DOHH2 (cell line): ENCODE measurements around the gene PYCR2.
"Not testable (repeated sequence)": the region's sequence is repeated elsewhere in the genome, so short reads cannot be mapped to it uniquely, and the experiment has no call there.

ENCODE experiments used
- H3F3A ChIP-seq: fragments of 200-600 bp; sonication (generic), shearing (Covaris generic); 2 replicates; pipeline ENCODE4 v1.6.0; 2016; ENCODE audit warnings: antibody characterized with exemption, mild to moderate bottlenecking; ENCODE audit not compliant: control insufficient read depth, insufficient read depth
- H3K27ac ChIP-seq: fragments of 200-600 bp; sonication (generic); 2 replicates; pipeline ENCODE4 v1.5.1; 2014; ENCODE audit warnings: low read depth, mild to moderate bottlenecking, low read length, moderate library complexity
- H3K27me3 ChIP-seq: fragments of 200-600 bp; sonication (generic); 2 replicates; pipeline ENCODE4 v1.6.1; 2014; ENCODE audit warnings: mild to moderate bottlenecking, low read length, mixed read lengths; ENCODE audit not compliant: control insufficient read depth
- H3K36me3 ChIP-seq: fragments of 200-600 bp; sonication (generic); 2 replicates; pipeline ENCODE4 v1.6.1; 2014; ENCODE audit warnings: mild to moderate bottlenecking, low read length, moderate library complexity, mixed read lengths; ENCODE audit not compliant: control insufficient read depth
- H3K4me1 ChIP-seq: fragments of 200-600 bp; sonication (generic); 2 replicates; pipeline ENCODE4 v1.6.1; 2014; ENCODE audit warnings: mild to moderate bottlenecking, low read length, mixed read lengths; ENCODE audit not compliant: control insufficient read depth
- H3K4me2 ChIP-seq: fragments of 200-600 bp; sonication (generic); 2 replicates; pipeline ENCODE4 v1.6.0; 2014; ENCODE audit warnings: mild to moderate bottlenecking, low read length, moderate library complexity
- H3K4me3 ChIP-seq: fragments of 200-600 bp; sonication (generic); 2 replicates; pipeline ENCODE4 v1.5.1; 2014; ENCODE audit warnings: mild to moderate bottlenecking, low read length, mixed read lengths
- H3K79me2 ChIP-seq: fragments of 200-600 bp; sonication (generic); 2 replicates; pipeline ENCODE4 v1.6.1; 2014; ENCODE audit warnings: mild to moderate bottlenecking, low read length, mixed read lengths; ENCODE audit not compliant: control insufficient read depth
- H3K9me2 ChIP-seq: fragments of 200-600 bp; sonication (generic); replicated peaks from 2 replicates; pipeline ENCODE4 v1.6.1; 2014; ENCODE audit warnings: mild to moderate bottlenecking, low read length, mixed read lengths; ENCODE audit not compliant: control insufficient read depth
- H3K9me3 ChIP-seq: fragments of 200-600 bp; sonication (generic); 2 replicates; pipeline ENCODE4 v1.6.1; 2014; ENCODE audit warnings: antibody characterized with exemption, low read length, mixed read lengths; ENCODE audit not compliant: control insufficient read depth, insufficient read depth
- H4K20me1 ChIP-seq: fragments of 200-600 bp; sonication (generic); 2 replicates; pipeline ENCODE4 v1.6.0; 2014; ENCODE audit warnings: low read depth, mild to moderate bottlenecking, antibody characterized with exemption, low read length, moderate library complexity; ENCODE audit not compliant: control insufficient read depth, insufficient read depth
- EZH2phosphoT487 ChIP-seq: fragments of 200-600 bp; sonication (generic); IDR thresholded peaks from 2 replicates; pipeline ENCODE4 v1.6.1; 2017; ENCODE audit warnings: borderline replicate concordance, mild to moderate bottlenecking, antibody characterized with exemption, low read length, moderate library complexity, mixed read lengths
- TF ChIP-seq, protein P1 (sequence below): fragments of 200-600 bp; sonication (generic); IDR thresholded peaks from one replicate; pipeline ENCODE4 v1.5.1; 2014; ENCODE audit warnings: antibody characterized with exemption, mild to moderate bottlenecking, low read depth, low read length; ENCODE audit not compliant: poor library complexity, severe bottlenecking

The PYCR2 gene

DNA sequence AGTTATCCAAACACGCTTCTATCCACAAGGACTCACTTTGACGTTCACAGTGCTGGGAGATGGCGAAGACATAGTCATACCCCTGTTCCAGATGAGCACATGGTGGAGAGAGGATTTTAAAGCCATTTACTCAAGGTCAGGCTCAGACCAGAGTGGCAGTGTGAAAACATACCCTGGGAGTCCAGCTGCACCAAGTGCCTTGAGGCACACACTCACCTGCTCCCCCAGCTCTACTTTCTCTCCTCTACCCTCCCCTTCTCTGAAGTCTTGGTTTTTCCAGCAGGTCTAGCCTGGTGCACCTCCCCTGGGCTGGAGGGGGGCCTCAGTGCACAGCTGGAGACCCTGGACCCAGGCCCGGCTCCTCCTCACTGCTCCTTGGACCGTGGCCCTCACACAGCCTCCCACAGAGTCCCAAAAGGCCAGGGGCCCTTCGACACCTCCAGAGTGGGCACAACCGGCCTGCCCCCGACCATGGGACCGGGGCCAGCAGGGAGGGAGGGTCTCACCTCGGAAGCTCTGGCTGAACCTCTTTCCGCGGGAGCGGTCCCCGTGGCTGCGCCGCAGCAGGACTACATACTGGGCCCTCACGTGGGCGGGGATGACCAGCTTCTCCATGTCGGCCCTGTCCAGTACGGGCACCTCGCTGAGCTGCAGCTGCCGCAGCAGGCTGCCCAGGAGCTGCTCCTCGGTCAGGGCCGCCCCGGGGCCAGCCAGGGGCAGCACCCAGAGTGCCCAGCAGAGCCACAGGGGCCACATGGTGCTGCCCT, 16.5 kb upstream of the PYCR2 start:
- Histone ChIP-seq H3K4me2 (no peak overlapping the region), H3K79me2 (no peaks in the 10 kb centered on the region), H3F3A (no peaks in the 10 kb centered on the region), H3K36me3 (peaks cover 8% of the 10 kb centered on the region; the same call in 1 of the 2 replicates), H4K20me1 (no peaks in the 10 kb centered on the region), H3K9me2 (no peaks in the 10 kb centered on the region), H3K9me3 (no peaks in the 10 kb centered on the region), H3K27me3 (no peaks in the 10 kb centered on the region; the same call in 1 of the 2 replicates), H3K4me3 (no peak overlapping the region), H3K4me1 (peaks cover 36% of the 10 kb centered on the region), H3K27ac (no peak overlapping the region)
- TF ChIP-seq, protein P1, sequence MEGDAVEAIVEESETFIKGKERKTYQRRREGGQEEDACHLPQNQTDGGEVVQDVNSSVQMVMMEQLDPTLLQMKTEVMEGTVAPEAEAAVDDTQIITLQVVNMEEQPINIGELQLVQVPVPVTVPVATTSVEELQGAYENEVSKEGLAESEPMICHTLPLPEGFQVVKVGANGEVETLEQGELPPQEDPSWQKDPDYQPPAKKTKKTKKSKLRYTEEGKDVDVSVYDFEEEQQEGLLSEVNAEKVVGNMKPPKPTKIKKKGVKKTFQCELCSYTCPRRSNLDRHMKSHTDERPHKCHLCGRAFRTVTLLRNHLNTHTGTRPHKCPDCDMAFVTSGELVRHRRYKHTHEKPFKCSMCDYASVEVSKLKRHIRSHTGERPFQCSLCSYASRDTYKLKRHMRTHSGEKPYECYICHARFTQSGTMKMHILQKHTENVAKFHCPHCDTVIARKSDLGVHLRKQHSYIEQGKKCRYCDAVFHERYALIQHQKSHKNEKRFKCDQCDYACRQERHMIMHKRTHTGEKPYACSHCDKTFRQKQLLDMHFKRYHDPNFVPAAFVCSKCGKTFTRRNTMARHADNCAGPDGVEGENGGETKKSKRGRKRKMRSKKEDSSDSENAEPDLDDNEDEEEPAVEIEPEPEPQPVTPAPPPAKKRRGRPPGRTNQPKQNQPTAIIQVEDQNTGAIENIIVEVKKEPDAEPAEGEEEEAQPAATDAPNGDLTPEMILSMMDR = no peak

DNA sequence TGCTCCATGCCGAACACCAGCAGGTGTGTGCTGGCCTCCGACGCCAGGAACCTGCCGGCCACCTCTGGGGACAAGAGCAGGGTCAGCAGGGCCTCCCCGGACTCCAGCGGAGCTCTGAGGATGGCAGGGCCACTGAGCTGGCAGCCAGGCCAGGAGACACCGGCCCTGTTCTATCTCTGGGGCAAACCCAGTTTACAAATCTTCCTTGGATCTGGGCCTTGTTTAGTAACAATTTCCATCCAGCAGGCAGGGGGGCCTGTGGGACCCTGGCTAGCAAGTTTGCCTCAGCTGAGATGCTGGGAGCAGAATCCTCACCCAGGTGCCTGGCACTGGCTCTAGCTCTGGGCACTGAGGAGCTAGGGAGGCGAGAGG, 15.9 kb upstream of the PYCR2 start:
- H3K4me1 ChIP-seq = peaks cover 34% of the 10 kb centered on the region
- not testable (repeated sequence) for H3F3A ChIP-seq, H3K79me2 ChIP-seq, H3K36me3 ChIP-seq, H4K20me1 ChIP-seq, H3K27me3 ChIP-seq, H3K27ac ChIP-seq, H3K4me3 ChIP-seq, H3K9me3 ChIP-seq, H3K9me2 ChIP-seq, H3K4me2 ChIP-seq

DNA sequence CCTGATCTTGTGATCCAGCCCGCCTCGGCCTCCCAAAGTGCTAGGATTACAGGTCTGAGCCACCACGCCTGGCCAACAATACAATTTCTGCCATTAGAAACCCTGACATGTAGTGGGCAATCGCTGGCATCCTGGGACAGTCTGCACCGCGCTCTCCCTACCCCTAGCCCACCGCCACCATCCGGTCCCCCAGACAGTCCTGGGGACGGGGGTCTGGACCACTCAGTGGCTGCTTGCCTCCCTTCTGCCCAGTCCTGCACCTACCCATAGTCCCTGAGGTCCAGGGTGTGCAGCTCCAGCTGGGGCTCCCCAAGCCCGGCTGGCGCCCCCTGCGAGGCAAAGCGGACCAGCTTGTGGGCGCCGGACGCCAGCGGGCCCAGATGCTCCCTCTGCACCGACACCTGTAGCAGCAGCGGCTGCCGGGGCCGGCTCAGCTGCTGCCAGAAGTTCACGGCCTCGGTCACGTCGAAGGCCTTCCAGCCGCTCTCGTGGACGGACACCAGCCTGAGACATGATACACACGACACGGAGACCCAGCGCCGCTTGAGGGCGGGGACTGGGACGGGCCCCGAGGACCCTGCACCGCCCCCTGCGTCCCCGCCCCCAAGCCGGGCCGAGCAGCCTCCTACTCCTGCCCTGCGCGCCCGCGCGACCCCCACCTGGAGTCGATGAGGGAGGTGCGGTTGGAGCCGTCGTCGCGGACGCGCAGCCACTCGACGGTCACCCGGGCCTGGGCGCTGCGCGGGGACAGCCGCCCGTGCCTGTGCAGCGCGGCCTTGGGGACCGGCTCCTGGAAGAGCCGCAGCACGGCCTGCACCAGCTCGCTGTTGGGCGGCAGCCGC, 15.3 kb upstream of the PYCR2 start:
- not testable (repeated sequence) for H3F3A ChIP-seq, H3K27me3 ChIP-seq, H3K9me3 ChIP-seq, H3K4me3 ChIP-seq, H3K36me3 ChIP-seq, H3K27ac ChIP-seq, H3K9me2 ChIP-seq, H3K79me2 ChIP-seq, H3K4me2 ChIP-seq, H4K20me1 ChIP-seq
- H3K4me1 ChIP-seq = peaks cover 28% of the 10 kb centered on the region

DNA sequence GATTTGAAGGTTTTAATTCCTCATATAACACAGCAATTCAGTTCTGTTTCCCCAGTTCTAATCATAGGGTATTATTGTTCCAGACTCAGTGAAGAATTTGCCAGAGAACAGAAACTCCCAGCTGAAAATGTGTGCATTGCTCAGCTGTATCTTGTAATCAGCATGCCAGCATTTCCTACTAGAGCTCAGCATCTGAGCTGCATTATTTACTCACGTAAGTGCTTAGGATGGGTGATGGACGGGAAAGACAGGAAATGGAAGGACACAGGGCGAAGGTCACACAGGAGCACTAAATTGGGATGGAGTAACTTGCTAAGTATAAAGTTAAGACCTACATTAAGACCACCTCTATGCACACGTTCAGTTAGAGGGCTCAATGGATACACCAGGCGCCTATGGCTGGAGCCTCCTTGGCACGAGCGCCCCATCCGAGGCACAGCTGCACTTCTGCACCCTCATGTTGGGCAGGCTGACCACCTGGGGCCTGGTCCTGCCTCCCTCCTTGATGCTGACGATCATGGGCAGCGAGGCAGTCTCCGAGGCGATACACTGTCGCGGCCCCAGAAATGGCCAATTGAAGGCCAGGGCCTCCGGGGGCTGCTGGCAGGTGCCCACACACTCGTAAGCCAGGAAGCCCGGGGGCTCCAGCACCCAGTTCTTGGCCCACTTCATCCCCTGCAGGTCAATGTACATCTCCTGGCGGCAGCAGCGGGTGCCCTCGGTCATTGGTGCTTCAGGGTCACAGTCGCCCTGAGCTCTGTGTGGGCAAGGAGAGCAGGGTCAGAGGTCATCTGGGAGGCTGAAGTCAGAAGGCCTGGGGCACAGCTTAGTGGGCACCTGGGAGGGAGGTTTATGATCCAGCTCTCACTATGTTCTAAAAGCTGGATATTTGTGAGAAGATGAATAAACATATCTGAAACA, 13.3 kb upstream of the PYCR2 start:
- Histone ChIP-seq H3K36me3 (peaks cover 8% of the 10 kb centered on the region; the same call in 1 of the 2 replicates), H3F3A (no peaks in the 10 kb centered on the region), H3K9me2 (no peaks in the 10 kb centered on the region), H3K4me3 (no peak overlapping the region), H4K20me1 (no peaks in the 10 kb centered on the region), H3K4me1 (peaks cover 17% of the 10 kb centered on the region), H3K4me2 (no peak overlapping the region), H3K9me3 (no peaks in the 10 kb centered on the region), H3K27me3 (no peaks in the 10 kb centered on the region), H3K27ac (no peak overlapping the region), H3K79me2 (no peaks in the 10 kb centered on the region)
- no peak for TF ChIP-seq EZH2phosphoT487
- TF ChIP-seq, protein P1 = no peak
